HG02884 (cell line): ENCODE results near the gene SCYL2.
"Not testable (repeated sequence)": the region's sequence is repeated elsewhere in the genome, so short reads cannot be mapped to it uniquely, and the experiment has no call there.

ENCODE experiments used
- ATAC-seq: cut with Tn5 transposase; IDR thresholded peaks from one replicate; pipeline ENCODE4 v1.9.1; 2021; ENCODE audit warnings: mild to moderate bottlenecking, moderate library complexity; ENCODE audit not compliant: unreplicated experiment

SCYL2 gene

GRCh38 chr12:100266835-100267602 is at the start of gene SCYL2, which contains the start of gene DEPDC4:
Gene SCYL2, plus strand, starts transcription at chr12:100267177. Its CDS starts 15,794 bp downstream, at chr12:100282971.
Gene DEPDC4, minus strand, starts transcription at chr12:100267079. Its CDS starts 3 bp downstream, at chr12:100267076.
- peak; percentile 88 for ATAC-seq

- no peak for ATAC-seq
Measured at GRCh38 chr12:100219328-100220109, 47.5 kb upstream of the SCYL2 start.

GRCh38 chr12:100221523-100221922 is 45.5 kb upstream of the SCYL2 start:
- ATAC-seq = no peak

- not testable (repeated sequence) for ATAC-seq
Measured at GRCh38 chr12:100222173-100222572, 44.8 kb upstream of the SCYL2 start.

GRCh38 chr12:100225491-100225890 is 41.5 kb upstream of the SCYL2 start:
- no peak for ATAC-seq

- ATAC-seq = no peak
Measured at GRCh38 chr12:100229036-100229635, 37.8 kb upstream of the SCYL2 start.

GRCh38 chr12:100229876-100230275 is 37.1 kb upstream of the SCYL2 start:
- no peak for ATAC-seq

- not testable (repeated sequence) for ATAC-seq
Measured at GRCh38 chr12:100231873-100232272, 35.1 kb upstream of the SCYL2 start.

GRCh38 chr12:100234166-100234565 is 32.8 kb upstream of the SCYL2 start:
- ATAC-seq = no peak

- ATAC-seq = peak; percentile 55
Measured at GRCh38 chr12:100234591-100235304, 32.2 kb upstream of the SCYL2 start.

GRCh38 chr12:100238801-100239200 is 28.2 kb upstream of the SCYL2 start:
- ATAC-seq = no peak

- ATAC-seq = no peak
Measured at GRCh38 chr12:100239589-100239988, 27.4 kb upstream of the SCYL2 start.

- ATAC-seq = no peak
Measured at GRCh38 chr12:100243137-100243536, 23.8 kb upstream of the SCYL2 start.

GRCh38 chr12:100247765-100248164 is 19.2 kb upstream of the SCYL2 start:
- ATAC-seq = no peak

GRCh38 chr12:100248886-100249285 is 18.1 kb upstream of the SCYL2 start:
- ATAC-seq = no peak

- no peak for ATAC-seq
Measured at GRCh38 chr12:100249941-100250340, 17.0 kb upstream of the SCYL2 start.

GRCh38 chr12:100251917-100252316 is 15.1 kb upstream of the SCYL2 start:
- no peak for ATAC-seq

GRCh38 chr12:100253437-100253836 is 13.5 kb upstream of the SCYL2 start:
- ATAC-seq = no peak

GRCh38 chr12:100254876-100255275 is 12.1 kb upstream of the SCYL2 start:
- ATAC-seq = no peak

- ATAC-seq = no peak
Measured at GRCh38 chr12:100258127-100258526, 8.8 kb upstream of the SCYL2 start.

- ATAC-seq = no peak
Measured at GRCh38 chr12:100263131-100263530, 3.8 kb upstream of the SCYL2 start.
